HL-60 (cell line): ENCODE results near the gene PLCL2.

Source experiments
- GABPA ChIP-seq: IDR thresholded peaks from 2 replicates; pipeline ENCODE4 v1.6.1; 2012; ENCODE audit warnings: low read depth
- POLR2AphosphoS5 ChIP-seq: IDR thresholded peaks from 2 replicates; pipeline ENCODE4 v1.6.1; 2012; ENCODE audit warnings: low read depth
- SPI1 ChIP-seq: IDR thresholded peaks from 2 replicates; pipeline ENCODE4 v1.6.1; 2012; ENCODE audit warnings: low read depth, mild to moderate bottlenecking, borderline replicate concordance
- TF ChIP-seq, protein P1 (sequence below): IDR thresholded peaks from one replicate; pipeline ENCODE4 v1.5.1; 2011; ENCODE audit warnings: low read length, control low read depth, inconsistent platforms; ENCODE audit not compliant: insufficient read depth
- TF ChIP-seq, protein P2 (sequence below): IDR thresholded peaks from 2 replicates; pipeline ENCODE4 v1.6.1; 2012; ENCODE audit warnings: low read depth; ENCODE audit not compliant: insufficient replicate concordance

DNA sequence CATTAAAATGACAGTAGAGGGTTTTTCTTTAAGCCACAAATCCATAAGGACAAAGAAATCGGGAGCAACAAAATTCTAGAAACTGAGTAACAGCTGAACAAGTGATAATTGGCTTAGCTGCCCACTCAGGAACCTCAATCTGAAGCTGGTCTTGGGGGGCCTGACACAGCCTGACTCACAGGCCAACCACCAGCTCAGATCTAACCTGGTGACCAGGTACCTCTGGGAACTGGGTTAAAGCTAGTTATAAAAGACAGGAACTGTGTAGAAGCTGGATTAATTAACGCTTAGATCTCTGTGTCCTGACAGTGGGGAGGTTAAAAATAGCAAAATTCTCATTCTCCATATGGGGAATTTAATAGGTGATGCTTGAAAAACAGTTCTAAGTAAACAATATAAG, 161.9 kb downstream of the PLCL2 start:
- TF ChIP-seq, protein P1, sequence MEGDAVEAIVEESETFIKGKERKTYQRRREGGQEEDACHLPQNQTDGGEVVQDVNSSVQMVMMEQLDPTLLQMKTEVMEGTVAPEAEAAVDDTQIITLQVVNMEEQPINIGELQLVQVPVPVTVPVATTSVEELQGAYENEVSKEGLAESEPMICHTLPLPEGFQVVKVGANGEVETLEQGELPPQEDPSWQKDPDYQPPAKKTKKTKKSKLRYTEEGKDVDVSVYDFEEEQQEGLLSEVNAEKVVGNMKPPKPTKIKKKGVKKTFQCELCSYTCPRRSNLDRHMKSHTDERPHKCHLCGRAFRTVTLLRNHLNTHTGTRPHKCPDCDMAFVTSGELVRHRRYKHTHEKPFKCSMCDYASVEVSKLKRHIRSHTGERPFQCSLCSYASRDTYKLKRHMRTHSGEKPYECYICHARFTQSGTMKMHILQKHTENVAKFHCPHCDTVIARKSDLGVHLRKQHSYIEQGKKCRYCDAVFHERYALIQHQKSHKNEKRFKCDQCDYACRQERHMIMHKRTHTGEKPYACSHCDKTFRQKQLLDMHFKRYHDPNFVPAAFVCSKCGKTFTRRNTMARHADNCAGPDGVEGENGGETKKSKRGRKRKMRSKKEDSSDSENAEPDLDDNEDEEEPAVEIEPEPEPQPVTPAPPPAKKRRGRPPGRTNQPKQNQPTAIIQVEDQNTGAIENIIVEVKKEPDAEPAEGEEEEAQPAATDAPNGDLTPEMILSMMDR: no peak
- TF ChIP-seq POLR2AphosphoS5 (no peak), GABPA (no peak), SPI1 (no peak)
- TF ChIP-seq, protein P2, sequence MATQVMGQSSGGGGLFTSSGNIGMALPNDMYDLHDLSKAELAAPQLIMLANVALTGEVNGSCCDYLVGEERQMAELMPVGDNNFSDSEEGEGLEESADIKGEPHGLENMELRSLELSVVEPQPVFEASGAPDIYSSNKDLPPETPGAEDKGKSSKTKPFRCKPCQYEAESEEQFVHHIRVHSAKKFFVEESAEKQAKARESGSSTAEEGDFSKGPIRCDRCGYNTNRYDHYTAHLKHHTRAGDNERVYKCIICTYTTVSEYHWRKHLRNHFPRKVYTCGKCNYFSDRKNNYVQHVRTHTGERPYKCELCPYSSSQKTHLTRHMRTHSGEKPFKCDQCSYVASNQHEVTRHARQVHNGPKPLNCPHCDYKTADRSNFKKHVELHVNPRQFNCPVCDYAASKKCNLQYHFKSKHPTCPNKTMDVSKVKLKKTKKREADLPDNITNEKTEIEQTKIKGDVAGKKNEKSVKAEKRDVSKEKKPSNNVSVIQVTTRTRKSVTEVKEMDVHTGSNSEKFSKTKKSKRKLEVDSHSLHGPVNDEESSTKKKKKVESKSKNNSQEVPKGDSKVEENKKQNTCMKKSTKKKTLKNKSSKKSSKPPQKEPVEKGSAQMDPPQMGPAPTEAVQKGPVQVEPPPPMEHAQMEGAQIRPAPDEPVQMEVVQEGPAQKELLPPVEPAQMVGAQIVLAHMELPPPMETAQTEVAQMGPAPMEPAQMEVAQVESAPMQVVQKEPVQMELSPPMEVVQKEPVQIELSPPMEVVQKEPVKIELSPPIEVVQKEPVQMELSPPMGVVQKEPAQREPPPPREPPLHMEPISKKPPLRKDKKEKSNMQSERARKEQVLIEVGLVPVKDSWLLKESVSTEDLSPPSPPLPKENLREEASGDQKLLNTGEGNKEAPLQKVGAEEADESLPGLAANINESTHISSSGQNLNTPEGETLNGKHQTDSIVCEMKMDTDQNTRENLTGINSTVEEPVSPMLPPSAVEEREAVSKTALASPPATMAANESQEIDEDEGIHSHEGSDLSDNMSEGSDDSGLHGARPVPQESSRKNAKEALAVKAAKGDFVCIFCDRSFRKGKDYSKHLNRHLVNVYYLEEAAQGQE: no peak
